Measurements from ENCODE around the gene CTSS.

GRCh38 chr1:150695561-150695960 lies 70.0 kb downstream of the CTSS start:
- no peak for TF ChIP-seq CTCF (conservative IDR thresholded peaks at IDR 0.05 in 1 of 2, IDR thresholded peaks at IDR 0.05 in 1 of 2; ENCODE audit: low read depth in 1 of 2, low read length in 2 of 2)
- no peak for TF ChIP-seq EZH2 (IDR thresholded peaks at IDR 0.05; ENCODE audit: low read length, missing control alignments)

Measured in fibroblast of lung (primary cell).